ENCODE measurements around the gene MASTL.
"Not testable (repeated sequence)": the region's sequence is repeated elsewhere in the genome, so short reads cannot be mapped to it uniquely, and the experiment has no call there.

Gene MASTL

DNA sequence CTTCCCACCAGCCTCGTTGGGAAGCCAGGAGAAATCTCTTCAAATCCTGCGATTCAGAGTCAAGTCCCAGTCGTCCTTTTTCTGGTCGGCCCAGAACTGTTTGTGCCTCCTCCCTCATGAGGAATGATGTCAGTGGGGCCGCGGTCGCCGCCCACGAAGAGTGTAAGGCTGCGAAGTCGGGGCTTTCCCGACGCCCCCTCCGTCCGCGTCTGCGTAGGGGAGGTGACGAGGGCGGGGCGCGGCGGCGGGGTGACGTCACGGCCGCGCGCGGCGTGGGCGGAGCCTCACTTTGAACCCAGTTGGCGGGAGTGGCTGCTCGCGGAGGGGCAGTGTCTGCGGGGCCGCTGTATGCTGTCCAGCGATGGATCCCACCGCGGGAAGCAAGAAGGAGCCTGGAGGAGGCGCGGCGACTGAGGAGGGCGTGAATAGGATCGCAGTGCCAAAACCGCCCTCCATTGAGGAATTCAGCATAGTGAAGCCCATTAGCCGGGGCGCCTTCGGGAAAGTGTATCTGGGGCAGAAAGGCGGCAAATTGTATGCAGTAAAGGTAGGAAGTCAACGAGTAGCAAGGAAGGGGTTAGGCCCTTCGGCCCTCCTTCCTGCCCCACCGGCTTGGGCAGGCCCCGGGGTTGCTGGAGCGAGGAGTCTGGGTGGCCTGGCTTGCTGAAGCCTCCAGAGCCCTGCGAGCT, at the start of gene MASTL:
Gene MASTL (plus strand): TSS at position 287 of the 689 bp plus-strand sequence. CDS start 75 bp downstream, at position 362.
- peak; percentile 87 for DNase-seq (ENCODE audit: low spot score)
- no peak for FAIRE-seq

- DNase-seq (ENCODE audit: low spot score) (no peak), FAIRE-seq (no peak)
Measured at GRCh38 chr10:27108165-27108564, 47.0 kb upstream of the MASTL start.

GRCh38 chr10:27134371-27134770, 20.8 kb upstream of the MASTL start:
- DNase-seq (ENCODE audit: low spot score) (no peak), FAIRE-seq (no peak)

DNA sequence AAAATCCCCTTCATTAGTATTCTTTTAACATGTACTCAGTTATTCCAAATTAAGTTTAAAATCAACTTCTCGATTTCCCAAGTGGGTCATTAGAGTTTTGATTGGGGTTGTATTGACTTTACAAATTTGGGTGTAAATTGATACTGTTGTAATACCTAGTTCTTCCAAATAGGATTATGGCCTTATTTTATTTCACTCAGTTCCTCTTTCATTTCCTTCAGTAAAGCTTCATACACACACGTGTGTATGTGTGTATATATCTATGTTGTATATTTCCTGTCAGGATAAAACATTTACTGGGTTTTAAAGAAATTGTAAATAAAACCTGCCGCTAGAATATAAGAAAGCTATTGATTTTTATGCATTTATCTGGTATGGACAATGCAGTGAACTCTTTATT, 16.9 kb upstream of the MASTL start:
- FAIRE-seq (no peak), DNase-seq (ENCODE audit: low spot score) (no peak)

GRCh38 chr10:27143686-27144085, 11.5 kb upstream of the MASTL start:
- DNase-seq (ENCODE audit: low spot score) (no peak), FAIRE-seq (no peak)

- FAIRE-seq (no peak), DNase-seq (ENCODE audit: low spot score) (no peak)
Measured at GRCh38 chr10:27145937-27146336, 9.2 kb upstream of the MASTL start.

- no peak for FAIRE-seq
- DNase-seq (ENCODE audit: low spot score) = no peak
Measured at GRCh38 chr10:27147701-27148100, 7.5 kb upstream of the MASTL start.

DNA sequence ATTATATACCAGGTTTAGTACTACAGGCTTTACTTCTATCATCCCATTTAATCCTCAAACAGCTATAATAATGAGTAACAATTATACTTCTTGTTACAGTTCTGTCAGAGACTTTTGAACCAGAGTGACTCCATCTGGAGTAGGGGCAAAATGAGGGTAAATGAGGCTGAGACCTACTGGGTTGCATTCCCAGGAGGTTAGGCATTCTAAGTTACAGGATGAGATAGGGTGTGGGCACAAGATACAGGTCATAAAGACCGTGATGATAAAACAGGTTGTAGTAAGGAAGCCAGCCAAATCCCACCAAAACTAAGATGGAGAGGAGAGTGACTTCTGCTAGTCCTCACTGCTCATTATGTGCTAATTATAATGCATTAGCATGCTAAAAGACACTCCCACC, 4.9 kb upstream of the MASTL start:
- FAIRE-seq (no peak), DNase-seq (ENCODE audit: low spot score) (no peak)

DNA sequence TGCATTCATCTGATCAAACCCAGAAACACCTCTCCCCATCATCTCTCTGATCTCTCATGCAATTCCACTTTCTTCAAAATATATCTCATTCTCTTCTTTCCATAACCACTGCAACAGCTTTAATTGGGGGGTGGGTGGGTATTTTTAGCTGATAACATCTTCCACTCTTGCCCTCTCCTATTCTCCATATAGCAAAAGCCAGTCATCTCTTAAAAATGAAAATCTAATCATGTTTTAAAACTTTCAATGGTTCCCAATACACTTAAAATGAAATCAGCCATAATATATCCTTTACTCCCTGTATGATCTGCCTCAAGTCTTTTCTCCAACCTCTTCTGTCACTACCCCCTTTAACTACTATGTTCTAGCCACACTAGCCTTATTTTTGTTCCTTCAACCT, 2.5 kb upstream of the MASTL start:
- no peak for FAIRE-seq
- DNase-seq (ENCODE audit: low spot score) = no peak

- no peak for DNase-seq (ENCODE audit: low spot score)
- FAIRE-seq = no peak
Measured at GRCh38 chr10:27153329-27153728, 1.8 kb upstream of the MASTL start.

DNA sequence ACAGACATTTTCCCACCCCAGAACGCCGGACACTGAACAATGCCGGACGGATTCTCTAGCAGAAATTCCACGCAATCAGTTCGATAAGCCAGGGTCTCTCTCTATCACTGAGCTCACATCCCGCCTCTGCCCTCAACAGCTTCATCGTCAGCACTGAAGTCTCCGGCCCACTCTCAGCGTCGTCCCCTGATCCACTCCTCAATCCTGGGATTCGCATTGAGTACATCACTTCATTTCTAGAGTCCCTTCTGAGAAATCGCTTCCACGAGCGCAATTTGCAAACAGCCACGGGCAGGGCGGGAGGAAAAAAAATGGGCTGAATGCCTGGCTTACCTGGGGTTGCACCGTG, 1.3 kb upstream of the MASTL start:
- FAIRE-seq (no peak), DNase-seq (ENCODE audit: low spot score) (no peak)

- not testable (repeated sequence) for FAIRE-seq; DNase-seq (ENCODE audit: low spot score)
Measured at GRCh38 chr10:27156566-27156965, 1.4 kb downstream of the MASTL start.

DNA sequence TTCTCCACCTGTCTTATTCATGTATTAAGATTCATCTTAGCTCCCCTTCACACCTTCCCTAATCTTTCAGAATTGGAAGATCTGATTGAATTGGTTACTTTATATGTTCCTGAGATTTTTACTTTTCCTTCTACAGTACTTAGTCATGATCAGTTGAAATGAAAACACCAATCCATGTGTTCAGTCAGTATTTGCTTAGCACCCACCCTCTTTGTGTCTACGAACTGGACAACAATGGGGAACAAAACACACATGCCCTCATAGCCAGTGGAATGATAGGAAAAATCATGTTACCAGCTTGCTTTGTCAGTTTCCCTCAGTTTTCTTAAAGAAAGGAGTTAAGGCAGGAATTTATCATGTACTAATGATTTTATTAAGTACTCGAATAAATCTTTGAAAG, 2.0 kb downstream of the MASTL start:
- no peak for DNase-seq (ENCODE audit: low spot score)
- FAIRE-seq = no peak

DNA sequence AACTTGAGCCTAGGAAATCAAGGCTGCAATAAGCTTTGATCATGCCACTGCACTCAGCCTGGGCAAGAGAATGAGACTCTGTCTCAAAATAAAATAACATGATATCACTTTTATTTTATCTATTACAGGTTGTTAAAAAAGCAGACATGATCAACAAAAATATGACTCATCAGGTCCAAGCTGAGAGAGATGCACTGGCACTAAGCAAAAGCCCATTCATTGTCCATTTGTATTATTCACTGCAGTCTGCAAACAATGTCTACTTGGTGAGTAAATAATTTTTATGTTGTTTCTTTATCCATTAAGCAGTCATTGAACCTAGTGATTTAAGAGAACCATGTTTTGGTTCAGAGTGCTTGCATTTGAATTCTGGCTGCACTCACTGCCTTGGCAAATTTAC, 3.3 kb downstream of the MASTL start:
- DNase-seq (ENCODE audit: low spot score) = no peak
- FAIRE-seq = no peak

GRCh38 chr10:27169849-27170248, 14.7 kb downstream of the MASTL start:
- FAIRE-seq (no peak), DNase-seq (ENCODE audit: low spot score) (no peak)

- DNase-seq (ENCODE audit: low spot score) (no peak), FAIRE-seq (no peak)
Measured at GRCh38 chr10:27188259-27188658, 33.1 kb downstream of the MASTL start.

GRCh38 chr10:27188897-27189296, 33.7 kb downstream of the MASTL start:
- FAIRE-seq (no peak), DNase-seq (ENCODE audit: low spot score) (no peak)

DNA sequence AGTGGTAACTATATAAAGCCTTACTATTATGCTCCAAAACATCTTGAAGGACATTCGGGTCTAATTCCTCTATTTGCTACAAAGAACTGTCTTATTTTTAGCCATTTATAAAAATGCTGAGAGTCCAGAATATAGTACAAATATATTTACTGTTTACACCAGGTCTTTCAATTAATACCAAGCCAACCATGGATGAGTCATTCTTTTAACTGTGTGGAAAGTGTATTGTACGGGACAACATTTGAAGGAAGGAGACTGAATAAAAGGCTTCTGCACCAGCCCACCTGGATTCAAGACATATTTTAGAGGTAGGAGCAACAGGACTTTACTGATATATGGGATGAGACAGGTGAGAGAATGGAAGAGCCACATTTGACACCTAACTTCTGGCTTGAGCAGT, 35.4 kb downstream of the MASTL start:
- FAIRE-seq = no peak
- DNase-seq (ENCODE audit: low spot score) = no peak

DNA sequence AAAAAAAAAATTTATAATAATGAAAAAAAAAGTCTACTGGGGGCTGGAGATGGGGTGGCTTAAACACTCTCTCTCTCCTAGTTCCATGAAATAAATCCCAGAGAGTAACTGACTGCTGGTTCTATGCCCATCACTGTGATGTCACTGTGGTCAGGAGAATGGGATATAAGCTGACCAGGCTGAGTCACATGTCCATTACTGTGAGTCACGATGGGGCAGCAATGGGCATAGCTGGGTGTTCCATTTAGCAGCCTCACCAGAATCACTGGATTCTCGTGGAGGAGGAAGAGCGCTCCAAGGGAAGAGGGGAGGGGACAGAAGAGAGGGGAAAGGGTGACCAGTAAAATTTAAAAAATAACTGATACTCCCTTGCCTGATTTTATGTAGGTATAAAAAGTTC, 37.1 kb downstream of the MASTL start:
- FAIRE-seq (peak; percentile 97), DNase-seq (ENCODE audit: low spot score) (peak; percentile 94)

DNA sequence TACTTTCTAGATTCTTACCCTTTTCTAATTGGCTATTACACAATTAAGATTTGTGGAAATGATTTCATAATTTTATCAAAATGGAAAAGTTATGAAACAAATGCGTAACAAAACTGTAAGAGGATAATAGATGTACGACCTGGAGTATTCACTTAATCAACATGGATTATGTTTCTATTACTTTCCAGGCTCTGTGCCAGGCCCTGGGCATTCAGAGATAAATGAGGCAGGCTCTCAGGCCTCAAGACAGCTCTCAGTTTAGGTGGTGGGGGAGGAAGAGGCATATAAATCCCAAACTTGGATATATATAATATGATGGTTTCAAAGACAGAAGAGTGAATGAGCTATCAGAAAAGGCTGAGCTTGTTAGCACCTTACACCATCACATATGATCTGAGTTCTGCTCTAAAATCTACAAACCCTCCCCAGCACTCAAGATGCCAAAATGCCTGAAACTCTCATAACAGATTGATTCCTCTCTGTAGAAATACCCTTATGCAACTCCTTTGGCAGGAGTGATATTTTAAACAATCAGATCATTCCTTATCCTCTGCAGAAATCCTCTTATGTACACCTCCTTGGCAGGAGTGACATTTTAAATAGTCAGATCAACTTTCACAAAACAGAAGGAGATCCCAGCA, 42.9 kb downstream of the MASTL start:
- FAIRE-seq (no peak), DNase-seq (ENCODE audit: low spot score) (no peak)

GRCh38 chr10:27203806-27204205, 48.7 kb downstream of the MASTL start:
- DNase-seq (ENCODE audit: low spot score) (no peak), FAIRE-seq (no peak)

DNA sequence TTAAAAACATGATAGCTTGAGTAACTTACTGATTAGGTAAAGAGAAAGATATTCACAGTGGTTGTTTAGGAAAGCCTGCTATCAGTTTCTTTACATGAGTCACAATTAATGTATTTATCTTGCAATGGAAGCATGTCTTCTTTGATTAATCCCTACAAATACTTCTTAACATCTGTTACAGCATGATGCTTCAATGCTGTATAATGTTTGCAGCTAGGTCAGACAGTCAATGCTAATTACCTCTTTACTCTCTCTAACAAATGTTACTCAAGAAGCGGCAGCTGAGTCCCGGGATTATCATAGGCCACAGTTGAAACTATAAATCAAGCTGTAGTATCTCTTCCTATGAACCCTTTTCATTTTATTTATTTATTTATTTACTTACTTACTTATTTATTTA, 52.2 kb downstream of the MASTL start:
- DNase-seq (ENCODE audit: low spot score) (no peak), FAIRE-seq (no peak)

- FAIRE-seq (peak; percentile 51), DNase-seq (ENCODE audit: low spot score) (no peak)
Measured at GRCh38 chr10:27223964-27224363, 68.8 kb downstream of the MASTL start.
